ENCODE results near the gene RALGAPB. TPM values are rescaled to one million over a fixed set of nuclear protein-coding genes. Genes with fewer than 3 reads are reported as not detected.

Gene RALGAPB
- total and polyA plus RNA-seq, 2 of the 13 experiments (the other 11 are each of a cell fraction or from before 2014, with no cell fraction given), result 17.6 to 30.6 TPM

DNA sequence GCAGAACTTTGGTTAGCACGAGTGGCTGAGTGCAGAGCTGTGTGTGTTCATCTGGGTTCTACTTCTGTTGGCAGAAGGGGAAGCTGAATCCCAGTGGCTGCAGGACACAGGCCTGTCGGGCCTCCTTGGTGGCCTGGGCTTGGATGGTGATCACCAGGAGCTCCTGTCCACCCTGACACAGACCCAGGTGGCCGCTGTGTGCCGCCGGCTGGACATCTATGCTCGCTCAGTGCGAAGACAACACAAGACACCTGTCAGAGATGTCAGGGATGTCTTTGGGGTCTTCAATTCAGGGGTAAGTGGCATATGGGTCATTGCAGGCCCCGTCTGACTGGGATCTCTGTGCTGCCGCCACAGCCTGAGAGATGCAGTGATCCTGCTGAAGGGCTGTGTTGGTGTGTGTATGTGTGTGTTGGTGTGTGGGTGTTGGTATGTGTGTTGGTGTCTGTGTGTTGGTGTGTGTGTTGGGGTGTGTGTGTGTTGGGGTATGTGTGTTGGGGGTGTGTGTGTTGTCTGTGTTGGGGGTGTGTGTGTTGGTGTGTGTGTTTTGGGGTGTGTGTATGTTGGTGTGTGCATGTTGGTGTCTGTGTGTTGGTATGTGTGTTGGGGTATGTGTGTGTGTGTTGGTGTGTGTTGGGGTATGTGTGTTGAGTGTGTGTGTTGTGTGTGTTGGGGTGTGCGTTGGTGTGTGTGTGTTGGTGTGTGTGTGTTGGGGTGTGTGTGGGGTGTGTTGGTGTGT, 154.4 kb downstream of the RALGAPB start:
- Histone ChIP-seq H3K9me3 (ENCODE audit: low read length) (peaks cover 3% of the 10 kb centered on the region; the same call in 1 of the 2 replicates), H3K79me2 (ENCODE audit: insufficient read depth, low read length) (no peaks in the 10 kb centered on the region), H3K27ac (ENCODE audit: extremely low read length, insufficient read depth, low read length) (no peak overlapping the region), H3K4me1 (ENCODE audit: insufficient read depth, low read length) (no peaks in the 10 kb centered on the region), H4K20me1 (ENCODE audit: insufficient read depth, low read length) (no peaks in the 10 kb centered on the region), H2AFZ (ENCODE audit: low read length) (no peak overlapping the region), H3K9ac (ENCODE audit: insufficient read depth, low read depth, low read length) (no peak overlapping the region), H3K4me2 (ENCODE audit: low read depth, low read length) (no peak overlapping the region), H3K27me3 (ENCODE audit: control insufficient read depth in 1 of 2, insufficient read depth in 2 of 2, low read length in 2 of 2) (no peaks in the 10 kb centered on the region; a peak in 2 of 5 replicates), H3K4me3 (replicated peaks in 1 of 3; ENCODE audit: insufficient read depth in 1 of 3, low read depth in 2 of 3, low read length in 3 of 3) (no peak overlapping the region), H3K36me3 (replicated peaks in 1 of 2; ENCODE audit: control insufficient read depth in 1 of 2, insufficient read depth in 2 of 2, low read length in 2 of 2) (no peaks in the 10 kb centered on the region)
- no TSS peak for BruUV-seq (replicated peaks)
- CTCF ChIA-PET (ENCODE audit: low intra/inter-chr PET ratio, low total read pairs), result no interaction called here
- FAIRE-seq (no peak), DNase-seq (ENCODE audit: low spot score) (no peak), ATAC-seq (no peak; the same call in 2 of the 3 replicates)
- intact Hi-C loops (cut with micrococcal nuclease; ENCODE audit: unreplicated experiment) (no loop called here), in situ Hi-C loops (cut with HindIII; ENCODE audit: extremely low pct_ligation_motif_present, low pct_unique_long_range_greater_than_20kb) (loop anchor here (25.0 kb wide), 1 partner anchor 410 kb away; no protein-coding TSS in a partner anchor)
- POLR2A ChIA-PET, result no interaction called here
- WGBS (ENCODE audit: low lambda C conversion rate), result 71% methylated on average over 10 of the region's 10 CpGs
- no peak for TF ChIP-seq ZNF598 (CRISPR knock-in tag; IDR thresholded peaks at IDR 0.05; ENCODE audit: borderline replicate concordance)
- no peak for TF ChIP-seq HDAC1 (CRISPR knock-in tag; IDR thresholded peaks at IDR 0.05)
- no peak for TF ChIP-seq ETV5 (CRISPR knock-in tag; IDR thresholded peaks at IDR 0.05; ENCODE audit: borderline replicate concordance)
- no peak for TF ChIP-seq PHF8 (CRISPR knock-in tag; IDR thresholded peaks at IDR 0.05)
- TF ChIP-seq, protein P1, sequence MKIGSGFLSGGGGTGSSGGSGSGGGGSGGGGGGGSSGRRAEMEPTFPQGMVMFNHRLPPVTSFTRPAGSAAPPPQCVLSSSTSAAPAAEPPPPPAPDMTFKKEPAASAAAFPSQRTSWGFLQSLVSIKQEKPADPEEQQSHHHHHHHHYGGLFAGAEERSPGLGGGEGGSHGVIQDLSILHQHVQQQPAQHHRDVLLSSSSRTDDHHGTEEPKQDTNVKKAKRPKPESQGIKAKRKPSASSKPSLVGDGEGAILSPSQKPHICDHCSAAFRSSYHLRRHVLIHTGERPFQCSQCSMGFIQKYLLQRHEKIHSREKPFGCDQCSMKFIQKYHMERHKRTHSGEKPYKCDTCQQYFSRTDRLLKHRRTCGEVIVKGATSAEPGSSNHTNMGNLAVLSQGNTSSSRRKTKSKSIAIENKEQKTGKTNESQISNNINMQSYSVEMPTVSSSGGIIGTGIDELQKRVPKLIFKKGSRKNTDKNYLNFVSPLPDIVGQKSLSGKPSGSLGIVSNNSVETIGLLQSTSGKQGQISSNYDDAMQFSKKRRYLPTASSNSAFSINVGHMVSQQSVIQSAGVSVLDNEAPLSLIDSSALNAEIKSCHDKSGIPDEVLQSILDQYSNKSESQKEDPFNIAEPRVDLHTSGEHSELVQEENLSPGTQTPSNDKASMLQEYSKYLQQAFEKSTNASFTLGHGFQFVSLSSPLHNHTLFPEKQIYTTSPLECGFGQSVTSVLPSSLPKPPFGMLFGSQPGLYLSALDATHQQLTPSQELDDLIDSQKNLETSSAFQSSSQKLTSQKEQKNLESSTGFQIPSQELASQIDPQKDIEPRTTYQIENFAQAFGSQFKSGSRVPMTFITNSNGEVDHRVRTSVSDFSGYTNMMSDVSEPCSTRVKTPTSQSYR (CRISPR knock-in tag; IDR thresholded peaks at IDR 0.05; ENCODE audit: borderline replicate concordance), result no peak
- TF ChIP-seq ZNF124 (CRISPR knock-in tag; IDR thresholded peaks at IDR 0.05), result no peak
- TF ChIP-seq ZNF205 (CRISPR knock-in tag; IDR thresholded peaks at IDR 0.05), result no peak
- TF ChIP-seq, protein P2, sequence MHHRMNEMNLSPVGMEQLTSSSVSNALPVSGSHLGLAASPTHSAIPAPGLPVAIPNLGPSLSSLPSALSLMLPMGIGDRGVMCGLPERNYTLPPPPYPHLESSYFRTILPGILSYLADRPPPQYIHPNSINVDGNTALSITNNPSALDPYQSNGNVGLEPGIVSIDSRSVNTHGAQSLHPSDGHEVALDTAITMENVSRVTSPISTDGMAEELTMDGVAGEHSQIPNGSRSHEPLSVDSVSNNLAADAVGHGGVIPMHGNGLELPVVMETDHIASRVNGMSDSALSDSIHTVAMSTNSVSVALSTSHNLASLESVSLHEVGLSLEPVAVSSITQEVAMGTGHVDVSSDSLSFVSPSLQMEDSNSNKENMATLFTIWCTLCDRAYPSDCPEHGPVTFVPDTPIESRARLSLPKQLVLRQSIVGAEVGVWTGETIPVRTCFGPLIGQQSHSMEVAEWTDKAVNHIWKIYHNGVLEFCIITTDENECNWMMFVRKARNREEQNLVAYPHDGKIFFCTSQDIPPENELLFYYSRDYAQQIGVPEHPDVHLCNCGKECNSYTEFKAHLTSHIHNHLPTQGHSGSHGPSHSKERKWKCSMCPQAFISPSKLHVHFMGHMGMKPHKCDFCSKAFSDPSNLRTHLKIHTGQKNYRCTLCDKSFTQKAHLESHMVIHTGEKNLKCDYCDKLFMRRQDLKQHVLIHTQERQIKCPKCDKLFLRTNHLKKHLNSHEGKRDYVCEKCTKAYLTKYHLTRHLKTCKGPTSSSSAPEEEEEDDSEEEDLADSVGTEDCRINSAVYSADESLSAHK (CRISPR knock-in tag; IDR thresholded peaks at IDR 0.05; ENCODE audit: borderline replicate concordance), result no peak
- no peak for TF ChIP-seq AKAP8 (CRISPR knock-in tag; IDR thresholded peaks at IDR 0.05)
- TF ChIP-seq, protein P3, sequence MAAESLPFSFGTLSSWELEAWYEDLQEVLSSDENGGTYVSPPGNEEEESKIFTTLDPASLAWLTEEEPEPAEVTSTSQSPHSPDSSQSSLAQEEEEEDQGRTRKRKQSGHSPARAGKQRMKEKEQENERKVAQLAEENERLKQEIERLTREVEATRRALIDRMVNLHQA (CRISPR knock-in tag; IDR thresholded peaks at IDR 0.05), result no peak
- no peak for TF ChIP-seq ZNF607 (CRISPR knock-in tag; IDR thresholded peaks at IDR 0.05; ENCODE audit: borderline replicate concordance)
- no peak for TF ChIP-seq THAP7 (CRISPR knock-in tag; IDR thresholded peaks at IDR 0.05)
- no peak for TF ChIP-seq ZNF792 (CRISPR knock-in tag; IDR thresholded peaks at IDR 0.05)
- peak; percentile 25; the same call in 1 of the 2 replicates for TF ChIP-seq FOXK2 (IDR thresholded peaks at IDR 0.05)
- TF ChIP-seq FOXA1 (IDR thresholded peaks at IDR 0.05), result peak; percentile 48; the same call in 1 of the 2 replicates
- TF ChIP-seq FOXA1 (CRISPR knock-in tag; IDR thresholded peaks at IDR 0.05), result no peak
